ENCODE data around the gene TRAM2. TPM values are rescaled to one million over a fixed set of nuclear protein-coding genes. Genes with fewer than 3 reads are reported as not detected.

The TRAM2 gene
- total and polyA plus RNA-seq, 10 of the 15 experiments (the other 5 are each of a cell fraction or from before 2014, with no cell fraction given): 2.5 to 15.0 (median 11.0) TPM

GRCh38 chr6:52582996-52583395 is 6.1 kb upstream of the TRAM2 start:
- TF ChIP-seq HDAC2 (IDR thresholded peaks at IDR 0.05) (no peak), ZNF592 (IDR thresholded peaks at IDR 0.05) (no peak), SRF (IDR thresholded peaks at IDR 0.05; ENCODE audit: low read depth in 2 of 2, low read length in 2 of 2) (no peak), EP300 (IDR thresholded peaks at IDR 0.05; ENCODE audit: borderline replicate concordance in 1 of 2, control insufficient read depth in 1 of 2, low read depth in 2 of 2, low read length in 2 of 2) (no peak)
- no peaks in the 10 kb centered on the region for H4K20me1 ChIP-seq (ENCODE audit: control insufficient read depth, insufficient read depth)
- CTCF ChIA-PET: interaction anchor here (1.4 to 1.6 kb wide), 2 partner anchors 15 to 161 kb away, joined by 3 to 6 read pairs; no protein-coding TSS in a partner anchor
- no peak for FAIRE-seq
- no peaks in the 10 kb centered on the region for H3K9me3 ChIP-seq (replicated peaks; ENCODE audit: control insufficient read depth, insufficient read depth, low read length)
- H3K4me1 ChIP-seq (ENCODE audit: control insufficient read depth, insufficient read depth, low read length): no peaks in the 10 kb centered on the region
- SMC1A ChIA-PET (ENCODE audit: uncharacterized antibody, unreplicated experiment): interaction anchor here (0.6 to 1.2 kb wide), 2 partner anchors 166 to 879 kb away, joined by 3 to 4 read pairs; no protein-coding TSS in a partner anchor
- no peaks in the 10 kb centered on the region for H3K79me2 ChIP-seq (ENCODE audit: control insufficient read depth, insufficient read depth, low read length)
- no peaks in the 10 kb centered on the region for H3K27me3 ChIP-seq (replicated peaks in 1 of 2; ENCODE audit: control insufficient read depth in 2 of 2, insufficient read depth in 2 of 2, low read length in 1 of 2)
- no peak overlapping the region for H3K27ac ChIP-seq (ENCODE audit: control insufficient read depth, insufficient read depth)
- no peak overlapping the region for H3K9ac ChIP-seq (ENCODE audit: control insufficient read depth, insufficient read depth, low read length)
- no peak for DNase-seq (ENCODE audit: low read depth, low spot score)
- RAD21 ChIA-PET (ENCODE audit: unreplicated experiment): no interaction called here
- POLR2A ChIA-PET: no interaction called here
- BruUV-seq (replicated peaks): no TSS peak
- no peak overlapping the region for H3K4me3 ChIP-seq
- no peaks in the 10 kb centered on the region for H3K36me3 ChIP-seq (ENCODE audit: control insufficient read depth in 2 of 2, insufficient read depth in 2 of 2, low read length in 1 of 2)
- in situ Hi-C loops (cut with MboI): no loop called here
- WGBS (ENCODE audit: insufficient coverage, insufficient replicate concordance, low lambda C conversion rate, missing lambda C conversion rate): 92% methylated on average over 6 of the region's 6 CpGs
- intact Hi-C loops (cut with micrococcal nuclease; ENCODE audit: unreplicated experiment): no loop called here
- no peak for ATAC-seq
- H3K4me2 ChIP-seq (ENCODE audit: control insufficient read depth, insufficient read depth): no peak overlapping the region
- no peak overlapping the region for H2AFZ ChIP-seq (ENCODE audit: control insufficient read depth, low read depth, low read length)
